Measurements from ENCODE around the gene MUC4.

DNA sequence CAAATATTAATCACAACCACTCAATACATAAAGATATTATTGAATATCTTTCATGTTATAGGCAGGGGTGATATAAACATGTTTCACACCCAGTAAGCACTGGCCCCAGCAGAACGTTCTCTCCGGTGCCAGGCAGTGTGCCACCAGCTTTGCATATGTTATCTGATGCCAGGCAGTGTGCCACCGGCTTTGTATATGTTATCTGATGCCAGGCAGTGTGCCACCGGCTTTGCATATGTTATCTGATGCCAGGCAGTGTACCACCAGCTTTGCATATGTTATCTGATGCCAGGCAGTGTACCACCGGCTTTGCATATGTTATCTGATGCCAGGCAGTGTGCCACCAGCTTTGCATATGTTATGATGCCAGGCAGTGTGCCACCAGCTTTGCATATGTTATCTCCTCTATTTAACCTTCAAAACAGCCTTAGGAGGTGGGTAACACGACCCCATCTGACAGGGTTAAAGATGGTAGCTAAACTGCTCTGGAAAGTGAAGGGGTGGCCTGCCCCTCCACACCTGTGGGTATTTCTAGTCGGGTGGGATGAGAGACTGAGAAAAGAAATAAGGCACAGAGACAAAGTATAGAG, 84.0 kb downstream of the MUC4 start:
- TF ChIP-seq SRF (IDR thresholded peaks at IDR 0.05; ENCODE audit: low read depth in 2 of 2, low read length in 2 of 2), result no peak
- no peak for TF ChIP-seq POLR2A (IDR thresholded peaks at IDR 0.05; ENCODE audit: low read depth, low read length)
- TF ChIP-seq, protein P1, sequence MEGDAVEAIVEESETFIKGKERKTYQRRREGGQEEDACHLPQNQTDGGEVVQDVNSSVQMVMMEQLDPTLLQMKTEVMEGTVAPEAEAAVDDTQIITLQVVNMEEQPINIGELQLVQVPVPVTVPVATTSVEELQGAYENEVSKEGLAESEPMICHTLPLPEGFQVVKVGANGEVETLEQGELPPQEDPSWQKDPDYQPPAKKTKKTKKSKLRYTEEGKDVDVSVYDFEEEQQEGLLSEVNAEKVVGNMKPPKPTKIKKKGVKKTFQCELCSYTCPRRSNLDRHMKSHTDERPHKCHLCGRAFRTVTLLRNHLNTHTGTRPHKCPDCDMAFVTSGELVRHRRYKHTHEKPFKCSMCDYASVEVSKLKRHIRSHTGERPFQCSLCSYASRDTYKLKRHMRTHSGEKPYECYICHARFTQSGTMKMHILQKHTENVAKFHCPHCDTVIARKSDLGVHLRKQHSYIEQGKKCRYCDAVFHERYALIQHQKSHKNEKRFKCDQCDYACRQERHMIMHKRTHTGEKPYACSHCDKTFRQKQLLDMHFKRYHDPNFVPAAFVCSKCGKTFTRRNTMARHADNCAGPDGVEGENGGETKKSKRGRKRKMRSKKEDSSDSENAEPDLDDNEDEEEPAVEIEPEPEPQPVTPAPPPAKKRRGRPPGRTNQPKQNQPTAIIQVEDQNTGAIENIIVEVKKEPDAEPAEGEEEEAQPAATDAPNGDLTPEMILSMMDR (IDR thresholded peaks at IDR 0.05 in 2 of 3, conservative IDR thresholded peaks at IDR 0.05 in 1 of 3; ENCODE audit: control insufficient read depth in 2 of 3, extremely low read depth in 1 of 3, insufficient read depth in 1 of 3, low read depth in 3 of 3, low read length in 3 of 3), result no peak
- TF ChIP-seq BACH1 (IDR thresholded peaks at IDR 0.05; ENCODE audit: borderline replicate concordance), result no peak
- TF ChIP-seq SMAD1 (IDR thresholded peaks at IDR 0.05; ENCODE audit: low read depth, partially characterized antibody), result no peak
- TF ChIP-seq, protein P2, sequence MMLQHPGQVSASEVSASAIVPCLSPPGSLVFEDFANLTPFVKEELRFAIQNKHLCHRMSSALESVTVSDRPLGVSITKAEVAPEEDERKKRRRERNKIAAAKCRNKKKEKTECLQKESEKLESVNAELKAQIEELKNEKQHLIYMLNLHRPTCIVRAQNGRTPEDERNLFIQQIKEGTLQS (IDR thresholded peaks at IDR 0.05; ENCODE audit: borderline replicate concordance, extremely low read depth, low read depth, low read length), result no peak
- no peak for TF ChIP-seq FOXM1 (IDR thresholded peaks at IDR 0.05; ENCODE audit: low read depth, low read length)
- TF ChIP-seq EP300 (IDR thresholded peaks at IDR 0.05; ENCODE audit: borderline replicate concordance in 1 of 2, control insufficient read depth in 1 of 2, low read depth in 2 of 2, low read length in 2 of 2), result no peak
- TF ChIP-seq, protein P3, sequence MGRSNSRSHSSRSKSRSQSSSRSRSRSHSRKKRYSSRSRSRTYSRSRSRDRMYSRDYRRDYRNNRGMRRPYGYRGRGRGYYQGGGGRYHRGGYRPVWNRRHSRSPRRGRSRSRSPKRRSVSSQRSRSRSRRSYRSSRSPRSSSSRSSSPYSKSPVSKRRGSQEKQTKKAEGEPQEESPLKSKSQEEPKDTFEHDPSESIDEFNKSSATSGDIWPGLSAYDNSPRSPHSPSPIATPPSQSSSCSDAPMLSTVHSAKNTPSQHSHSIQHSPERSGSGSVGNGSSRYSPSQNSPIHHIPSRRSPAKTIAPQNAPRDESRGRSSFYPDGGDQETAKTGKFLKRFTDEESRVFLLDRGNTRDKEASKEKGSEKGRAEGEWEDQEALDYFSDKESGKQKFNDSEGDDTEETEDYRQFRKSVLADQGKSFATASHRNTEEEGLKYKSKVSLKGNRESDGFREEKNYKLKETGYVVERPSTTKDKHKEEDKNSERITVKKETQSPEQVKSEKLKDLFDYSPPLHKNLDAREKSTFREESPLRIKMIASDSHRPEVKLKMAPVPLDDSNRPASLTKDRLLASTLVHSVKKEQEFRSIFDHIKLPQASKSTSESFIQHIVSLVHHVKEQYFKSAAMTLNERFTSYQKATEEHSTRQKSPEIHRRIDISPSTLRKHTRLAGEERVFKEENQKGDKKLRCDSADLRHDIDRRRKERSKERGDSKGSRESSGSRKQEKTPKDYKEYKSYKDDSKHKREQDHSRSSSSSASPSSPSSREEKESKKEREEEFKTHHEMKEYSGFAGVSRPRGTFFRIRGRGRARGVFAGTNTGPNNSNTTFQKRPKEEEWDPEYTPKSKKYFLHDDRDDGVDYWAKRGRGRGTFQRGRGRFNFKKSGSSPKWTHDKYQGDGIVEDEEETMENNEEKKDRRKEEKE (IDR thresholded peaks at IDR 0.05), result no peak
- no peak for TF ChIP-seq TBL1XR1 (IDR thresholded peaks at IDR 0.05; ENCODE audit: low read depth, low read length)
- TF ChIP-seq, protein P4, sequence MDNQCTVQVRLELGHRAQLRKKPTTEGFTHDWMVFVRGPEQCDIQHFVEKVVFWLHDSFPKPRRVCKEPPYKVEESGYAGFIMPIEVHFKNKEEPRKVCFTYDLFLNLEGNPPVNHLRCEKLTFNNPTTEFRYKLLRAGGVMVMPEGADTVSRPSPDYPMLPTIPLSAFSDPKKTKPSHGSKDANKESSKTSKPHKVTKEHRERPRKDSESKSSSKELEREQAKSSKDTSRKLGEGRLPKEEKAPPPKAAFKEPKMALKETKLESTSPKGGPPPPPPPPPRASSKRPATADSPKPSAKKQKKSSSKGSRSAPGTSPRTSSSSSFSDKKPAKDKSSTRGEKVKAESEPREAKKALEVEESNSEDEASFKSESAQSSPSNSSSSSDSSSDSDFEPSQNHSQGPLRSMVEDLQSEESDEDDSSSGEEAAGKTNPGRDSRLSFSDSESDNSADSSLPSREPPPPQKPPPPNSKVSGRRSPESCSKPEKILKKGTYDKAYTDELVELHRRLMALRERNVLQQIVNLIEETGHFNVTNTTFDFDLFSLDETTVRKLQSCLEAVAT (IDR thresholded peaks at IDR 0.05), result no peak

Data from GM12878 (cell line).